Stomach (tissue), 9 donors: ENCODE results near the gene SNTG2. TPM values are rescaled to one million over a fixed set of nuclear protein-coding genes. Genes with fewer than 3 reads are reported as not detected.

ENCODE experiments used
- DNase-seq, 2 donors: peaks; one replicate each; pipeline versions ENCODE4 v3.0.0 to v3.0.0-alpha.2; 2013 to 2019
- H3K27ac ChIP-seq, 5 donors: fragments of 200-600 bp in 4 of 5; sonication (generic) in 4 of 5; one replicate each; pipeline ENCODE4 v1.5.1; 2013 to 2019; ENCODE audit warnings: mild to moderate bottlenecking in 1 of 5, moderate library complexity in 1 of 5
- H3K27me3 ChIP-seq, 3 donors: fragments of 200-600 bp; sonication (generic); one replicate each; pipeline ENCODE4 v1.5.1; 2017 to 2019; ENCODE audit warnings: mixed run types in 1 of 3
- H3K36me3 ChIP-seq, 4 donors: fragments of 200-600 bp; sonication (generic); 1 replicate in 3 of 4; 2 replicates in 1 of 4; pipeline ENCODE4 v1.5.1; 2016 to 2019
- H3K4me1 ChIP-seq, 4 donors: fragments of 200-600 bp; sonication (generic); one replicate each; pipeline ENCODE4 v1.5.1; 2016 to 2019
- H3K4me3 ChIP-seq, 4 donors: fragments of 200-600 bp; sonication (generic) in 3 of 4; one replicate each; pipeline ENCODE4 v1.5.1; 2016 to 2019; ENCODE audit warnings: mild to moderate bottlenecking in 1 of 4
- H3K9me3 ChIP-seq, 4 donors: fragments of 200-600 bp; sonication (generic); one replicate each; pipeline ENCODE4 v1.5.1; 2016 to 2019
- EP300 ChIP-seq: sonication (generic); formaldehyde crosslinking; IDR thresholded peaks from one replicate; pipeline ENCODE4 v1.6.1; 2017; ENCODE audit warnings: antibody characterized with exemption
- POLR2A ChIP-seq, 4 donors: fragments of 450-650 bp; IDR thresholded peaks; one replicate each; pipeline ENCODE4 v1.6.1; 2016; ENCODE audit warnings: antibody characterized with exemption in 4 of 4, control low read depth in 2 of 4, mild to moderate bottlenecking in 1 of 4, moderate library complexity in 1 of 4
- POLR2AphosphoS5 ChIP-seq, 3 donors: sonication (generic); formaldehyde crosslinking; IDR thresholded peaks; one replicate each; pipeline ENCODE4 v1.6.1; 2016; ENCODE audit warnings: antibody characterized with exemption in 3 of 3
- WGBS, 5 donors: extraction: QIAGEN DNeasy Blood & Tissue Kit in 3 of 5; methylation state at CpG; one replicate each; pipeline versions ENCODE4 v1.1.5 to v1.1.7; 2013 to 2018; 5-methylcytosine and 5-hydroxymethylcytosine counted together
- intact Hi-C: fragments of 100-400 bp; cut with DNase I; formaldehyde crosslinking; loops from one replicate; pipeline ENCODE4 v1.15.1; 2023; ENCODE audit warnings: low total_unique reads
- polyA plus RNA-seq, 3 donors: library from polyadenylated mRNA; stranded (reverse); fragments of 200-250 nt; gene quantifications; one replicate each; pipeline ENCODE4 v1.2.3, GENCODE V29; 2013
- total RNA-seq, 5 donors: library from RNA; depleted of rRNA; stranded (reverse); fragments of >200 nt; gene quantifications; one replicate each; pipeline versions ENCODE4 v1.1.0 to v1.2.3, GENCODE V29; 2014 to 2016
- TF ChIP-seq, protein P1 (sequence below), 7 experiments: fragments of 450-650 bp in 4 of 7; fragments of 200-600 bp in 3 of 7; sonication (generic) in 3 of 7; IDR thresholded peaks; one replicate each; pipeline ENCODE4 v1.5.1; 2016 to 2019; ENCODE audit warnings: antibody characterized with exemption in 7 of 7, control low read depth in 2 of 7, mild to moderate bottlenecking in 1 of 7
- donor health status: healthy with polysubstance abuse.
- donor health status: Bipolar disorder and iron deficiency.
- donor health status: healthy.

Gene SNTG2
- total and polyA plus RNA-seq, 8 donors, result 0.68 to 19.6 (median 5.3) TPM; not detected in 1

- TF ChIP-seq POLR2AphosphoS5 (IDR thresholded peaks at IDR 0.05) (no peak), EP300 (no peak), POLR2A (IDR thresholded peaks at IDR 0.05) (no peak)
- TF ChIP-seq, protein P1, sequence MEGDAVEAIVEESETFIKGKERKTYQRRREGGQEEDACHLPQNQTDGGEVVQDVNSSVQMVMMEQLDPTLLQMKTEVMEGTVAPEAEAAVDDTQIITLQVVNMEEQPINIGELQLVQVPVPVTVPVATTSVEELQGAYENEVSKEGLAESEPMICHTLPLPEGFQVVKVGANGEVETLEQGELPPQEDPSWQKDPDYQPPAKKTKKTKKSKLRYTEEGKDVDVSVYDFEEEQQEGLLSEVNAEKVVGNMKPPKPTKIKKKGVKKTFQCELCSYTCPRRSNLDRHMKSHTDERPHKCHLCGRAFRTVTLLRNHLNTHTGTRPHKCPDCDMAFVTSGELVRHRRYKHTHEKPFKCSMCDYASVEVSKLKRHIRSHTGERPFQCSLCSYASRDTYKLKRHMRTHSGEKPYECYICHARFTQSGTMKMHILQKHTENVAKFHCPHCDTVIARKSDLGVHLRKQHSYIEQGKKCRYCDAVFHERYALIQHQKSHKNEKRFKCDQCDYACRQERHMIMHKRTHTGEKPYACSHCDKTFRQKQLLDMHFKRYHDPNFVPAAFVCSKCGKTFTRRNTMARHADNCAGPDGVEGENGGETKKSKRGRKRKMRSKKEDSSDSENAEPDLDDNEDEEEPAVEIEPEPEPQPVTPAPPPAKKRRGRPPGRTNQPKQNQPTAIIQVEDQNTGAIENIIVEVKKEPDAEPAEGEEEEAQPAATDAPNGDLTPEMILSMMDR (IDR thresholded peaks at IDR 0.05), result no peak
These were observed 69.6 kb downstream of the SNTG2 start for GRCh38 chr2:1020206-1020605.

GRCh38 chr2:1022178-1022577 is 71.5 kb downstream of the SNTG2 start:
- 90 to 96% (median 93%) methylated on average over 16 to 17 of the region's 17 CpGs for WGBS, 5 donors
- TF ChIP-seq, protein P1 (IDR thresholded peaks at IDR 0.05), result no peak
- H3K36me3 ChIP-seq, result no peaks in the 10 kb centered on the region
- no peaks in the 10 kb centered on the region for H3K27me3 ChIP-seq
- no peaks in the 10 kb centered on the region for H3K4me1 ChIP-seq
- no peak overlapping the region for H3K4me3 ChIP-seq
- DNase-seq, result no peak
- H3K27ac ChIP-seq, result no peak overlapping the region
- intact Hi-C loops, result no loop called here
- H3K9me3 ChIP-seq, result no peaks in the 10 kb centered on the region

More at GRCh38 chr2:1020206-1020605, 69.6 kb downstream of the SNTG2 start:
- no peaks in the 10 kb centered on the region for H3K4me1 ChIP-seq
- intact Hi-C loops, result no loop called here
- no peaks in the 10 kb centered on the region for H3K36me3 ChIP-seq
- H3K9me3 ChIP-seq, result no peaks in the 10 kb centered on the region
- no peak overlapping the region for H3K27ac ChIP-seq
- WGBS, 5 donors, result 60 to 74% (median 65%) methylated on average over 3 of the region's 3 CpGs
- DNase-seq, result no peak
- no peak overlapping the region for H3K4me3 ChIP-seq
- no peaks in the 10 kb centered on the region for H3K27me3 ChIP-seq

DNA sequence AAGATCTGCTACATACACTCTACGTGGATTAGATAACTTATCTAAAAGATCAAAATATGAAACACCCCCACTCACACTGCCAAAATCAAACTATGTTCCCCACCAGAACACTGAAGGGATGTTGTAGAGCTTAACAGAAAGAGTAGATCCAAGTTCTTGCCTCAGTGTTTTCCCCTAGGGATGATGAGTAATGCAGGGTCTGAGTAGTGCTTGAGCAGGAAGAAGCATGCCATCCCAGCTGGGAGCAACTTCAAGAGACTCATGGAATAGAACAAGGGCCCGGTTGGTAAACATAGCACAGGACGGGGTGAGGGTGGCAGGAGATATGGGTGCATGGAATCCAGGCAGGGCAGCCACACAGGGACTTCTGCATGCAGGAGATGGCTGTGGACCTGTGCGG is 74.3 kb downstream of the SNTG2 start:
- intact Hi-C loops, result no loop called here
- no peaks in the 10 kb centered on the region for H3K27me3 ChIP-seq

DNA sequence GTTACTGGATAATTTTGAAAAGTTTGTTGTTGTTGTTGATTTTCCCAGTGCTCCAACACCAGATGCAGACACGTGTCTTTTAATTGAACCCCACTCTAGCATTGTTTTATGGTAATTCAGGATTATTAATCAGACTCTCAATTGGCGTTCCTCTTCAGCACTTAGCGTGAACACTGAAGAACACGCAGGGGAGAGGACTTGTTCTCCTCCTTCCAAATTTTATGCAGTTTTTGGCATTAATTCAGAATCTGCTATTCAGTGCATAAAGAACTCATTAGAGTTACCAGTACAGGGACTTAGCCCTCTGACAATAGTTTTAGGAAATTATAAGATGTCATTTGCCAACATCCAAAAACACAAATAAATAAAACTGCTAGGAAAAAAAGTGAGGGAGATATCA is 75.5 kb downstream of the SNTG2 start:
- H3K4me1 ChIP-seq, result no peaks in the 10 kb centered on the region
- no peaks in the 10 kb centered on the region for H3K9me3 ChIP-seq
- no peaks in the 10 kb centered on the region for H3K27me3 ChIP-seq
- DNase-seq, result no peak
- no peaks in the 10 kb centered on the region for H3K36me3 ChIP-seq
- TF ChIP-seq, protein P1 (IDR thresholded peaks at IDR 0.05), result no peak
- no peak for TF ChIP-seq POLR2AphosphoS5 (IDR thresholded peaks at IDR 0.05)
- TF ChIP-seq EP300, result no peak
- no peak for TF ChIP-seq POLR2A (IDR thresholded peaks at IDR 0.05)
- no peak overlapping the region for H3K27ac ChIP-seq
- H3K4me3 ChIP-seq, result no peak overlapping the region
- intact Hi-C loops, result no loop called here
- 60 to 78% (median 74%) methylated on average over 4 of the region's 4 CpGs for WGBS, 5 donors

More for the DNA sequence above, 74.3 kb downstream of the SNTG2 start:
- no peaks in the 10 kb centered on the region for H3K36me3 ChIP-seq
- H3K9me3 ChIP-seq, result no peaks in the 10 kb centered on the region
- TF ChIP-seq EP300 (no peak), POLR2AphosphoS5 (IDR thresholded peaks at IDR 0.05) (no peak), POLR2A (IDR thresholded peaks at IDR 0.05) (no peak)
- TF ChIP-seq, protein P1 (IDR thresholded peaks at IDR 0.05), result no peak
- H3K4me3 ChIP-seq, result no peak overlapping the region
- H3K4me1 ChIP-seq, result no peaks in the 10 kb centered on the region
- 48 to 59% (median 50%) methylated on average over 4 of the region's 4 CpGs for WGBS, 5 donors
- H3K27ac ChIP-seq, result no peak overlapping the region
- no peak for DNase-seq
